Caco-2 (cell line): Measurements from ENCODE around the gene TAS2R40. TPM values are rescaled to one million over a fixed set of nuclear protein-coding genes. Genes with fewer than 3 reads are reported as not detected.
"Not testable (repeated sequence)": the region's sequence is repeated elsewhere in the genome, so short reads cannot be mapped to it uniquely, and the experiment has no call there.

Source experiments
- BruUV-seq: library from RNA; stranded (reverse); fragments of 400-500 nt; replicated peaks from 2 replicates; lab custom pipeline; 2021; lab: Mats Ljungman, UMichigan
- CTCF ChIA-PET: fragments of 300-600 bp; sonication (Branson Sonifier 250); formaldehyde crosslinking; loops from one replicate; lab custom pipeline; 2022; ENCODE audit warnings: antibody characterized with exemption; lab: Charles Lee
- POLR2A ChIA-PET: fragments of 300-600 bp; sonication (Branson Sonifier 250); formaldehyde crosslinking; loops from one replicate; lab custom pipeline; 2022; ENCODE audit warnings: antibody characterized with exemption; lab: Charles Lee
- DNase-seq, 2 experiments: peaks; one replicate each; pipeline versions ENCODE4 v3.0.0 to v3.0.0-alpha.2; 2020 to 2022
- H3K27me3 ChIP-seq: replicated peaks from 2 replicates; pipeline ENCODE4 v1.6.0; 2011; ENCODE audit warnings: low read length; ENCODE audit not compliant: control insufficient read depth, insufficient read depth
- H3K36me3 ChIP-seq: 2 replicates; pipeline ENCODE4 v1.5.1; 2011; ENCODE audit warnings: low read length; ENCODE audit not compliant: control insufficient read depth, insufficient read depth
- H3K4me1 ChIP-seq: fragments of 250-450 bp; sonication (Bioruptor Pico); 2 replicates; pipeline ENCODE4 v1.5.1; 2020; ENCODE audit warnings: mild to moderate bottlenecking
- H3K4me3 ChIP-seq: 2 replicates; pipeline ENCODE4 v1.5.1; 2011; ENCODE audit warnings: low read depth, mild to moderate bottlenecking, control low read depth, low read length
- H3K9me3 ChIP-seq: fragments of 250-450 bp; sonication (Bioruptor Pico); 2 replicates; pipeline ENCODE4 v1.5.1; 2020; ENCODE audit warnings: mild to moderate bottlenecking, moderate library complexity
- H3K27ac Mint-ChIP-seq: one replicate; pipeline ENCODE4 v1.8.0; 2022; ENCODE audit warnings: mixed read lengths; ENCODE audit not compliant: unreplicated experiment
- H3K27me3 Mint-ChIP-seq: one replicate; pipeline ENCODE4 v1.8.0; 2022; ENCODE audit warnings: mixed read lengths; ENCODE audit not compliant: insufficient read depth, unreplicated experiment
- H3K36me3 Mint-ChIP-seq: one replicate; pipeline ENCODE4 v1.8.0; 2022; ENCODE audit warnings: mild to moderate bottlenecking, mixed read lengths; ENCODE audit not compliant: insufficient read depth, unreplicated experiment
- H3K4me1 Mint-ChIP-seq: one replicate; pipeline ENCODE4 v1.8.0; 2022; ENCODE audit warnings: low read depth, mixed read lengths; ENCODE audit not compliant: unreplicated experiment
- H3K4me3 Mint-ChIP-seq: one replicate; pipeline ENCODE4 v1.8.0; 2022; ENCODE audit warnings: mild to moderate bottlenecking, moderate library complexity, mixed read lengths; ENCODE audit not compliant: unreplicated experiment
- H3K9me3 Mint-ChIP-seq: one replicate; pipeline ENCODE4 v1.8.0; 2022; ENCODE audit warnings: mixed read lengths; ENCODE audit not compliant: unreplicated experiment
- CTCF ChIP-seq, 2 experiments: fragments of 200-600 bp in 1 of 2; IDR thresholded peaks; 1 replicate in 1 of 2; 2 replicates in 1 of 2; pipeline versions ENCODE4 v1.5.1 to v1.8.0; 2011 to 2022; ENCODE audit warnings: antibody characterized with exemption in 1 of 2, control low read depth in 1 of 2, inconsistent platforms in 1 of 2, low read depth in 1 of 2, low read length in 1 of 2, mild to moderate bottlenecking in 1 of 2, moderate library complexity in 1 of 2; ENCODE audit not compliant: insufficient read depth in 1 of 2, severe bottlenecking in 1 of 2, unreplicated experiment in 1 of 2
- intact Hi-C: fragments of 100-400 bp; cut with micrococcal nuclease; formaldehyde crosslinking; loops from one replicate; pipeline ENCODE4 v1.10.0; 2022; ENCODE audit not compliant: unreplicated experiment
- total RNA-seq: library from RNA; stranded (reverse); gene quantifications from 2 replicates; pipeline ENCODE4 v1.2.3, GENCODE V29; 2022

Gene TAS2R40
- total RNA-seq, 1 experiment from 2014 or later: not detected

GRCh38 chr7:143203386-143203785 lies 18.5 kb upstream of the TAS2R40 start:
- Mint-ChIP-seq H3K27ac (no peak overlapping the region), H3K9me3 (peaks cover 6% of the 10 kb centered on the region), H3K27me3 (peaks cover 17% of the 10 kb centered on the region), H3K4me1 (no peaks in the 10 kb centered on the region), H3K36me3 (no peaks in the 10 kb centered on the region), H3K4me3 (no peak overlapping the region)
- BruUV-seq: no TSS peak
- no peak for DNase-seq
- ChIA-PET POLR2A (no interaction called here), CTCF (interaction anchor here (2.8 kb wide), 1 partner anchor 12 kb away, joined by 12 read pairs; no protein-coding TSS in a partner anchor)
- TF ChIP-seq CTCF (IDR thresholded peaks at IDR 0.05; ENCODE audit: insufficient read depth in 1 of 2, low read depth in 1 of 2, low read length in 1 of 2, severe bottlenecking in 1 of 2, unreplicated experiment in 1 of 2): no peak
- intact Hi-C loops: no loop called here
- Histone ChIP-seq H3K36me3 (no peaks in the 10 kb centered on the region), H3K4me3 (no peak overlapping the region), H3K4me1 (no peaks in the 10 kb centered on the region), H3K9me3 (peaks cover 5% of the 10 kb centered on the region; the same call in 1 of the 2 replicates), H3K27me3 (no peaks in the 10 kb centered on the region)

- no peaks in the 10 kb centered on the region for H3K36me3 Mint-ChIP-seq
- H3K27ac Mint-ChIP-seq: no peak overlapping the region
- H3K4me3 ChIP-seq: no peak overlapping the region
- no TSS peak for BruUV-seq
- DNase-seq: no peak
- H3K27me3 ChIP-seq: no peaks in the 10 kb centered on the region
- TF ChIP-seq CTCF (IDR thresholded peaks at IDR 0.05; ENCODE audit: insufficient read depth in 1 of 2, low read depth in 1 of 2, low read length in 1 of 2, severe bottlenecking in 1 of 2, unreplicated experiment in 1 of 2): no peak
- peaks cover 6% of the 10 kb centered on the region for H3K4me1 Mint-ChIP-seq
- H3K9me3 Mint-ChIP-seq: no peaks in the 10 kb centered on the region
- POLR2A ChIA-PET: no interaction called here
- CTCF ChIA-PET: no interaction called here
- intact Hi-C loops: no loop called here
- no peak overlapping the region for H3K4me3 Mint-ChIP-seq
- H3K27me3 Mint-ChIP-seq: peaks cover 18% of the 10 kb centered on the region
- H3K9me3 ChIP-seq: no peaks in the 10 kb centered on the region
- H3K4me1 ChIP-seq: no peaks in the 10 kb centered on the region
- H3K36me3 ChIP-seq: no peaks in the 10 kb centered on the region
Observed at GRCh38 chr7:143205560-143206293, 16.1 kb upstream of the TAS2R40 start.

GRCh38 chr7:143210541-143210940 lies 11.3 kb upstream of the TAS2R40 start:
- Histone ChIP-seq H3K4me3 (no peak overlapping the region), H3K4me1 (no peaks in the 10 kb centered on the region), H3K36me3 (no peaks in the 10 kb centered on the region), H3K9me3 (no peaks in the 10 kb centered on the region), H3K27me3 (no peaks in the 10 kb centered on the region)
- intact Hi-C loops: no loop called here
- Mint-ChIP-seq H3K27ac (no peak overlapping the region), H3K9me3 (no peaks in the 10 kb centered on the region), H3K4me3 (no peak overlapping the region), H3K36me3 (no peaks in the 10 kb centered on the region), H3K4me1 (peaks cover 6% of the 10 kb centered on the region), H3K27me3 (peaks cover 12% of the 10 kb centered on the region)
- TF ChIP-seq CTCF (IDR thresholded peaks at IDR 0.05; ENCODE audit: insufficient read depth in 1 of 2, low read depth in 1 of 2, low read length in 1 of 2, severe bottlenecking in 1 of 2, unreplicated experiment in 1 of 2): no peak
- no TSS peak for BruUV-seq
- ChIA-PET POLR2A (no interaction called here), CTCF (no interaction called here)
- DNase-seq: no peak

- H3K36me3 ChIP-seq, H3K9me3 ChIP-seq, H3K4me3 Mint-ChIP-seq, H3K9me3 Mint-ChIP-seq, H3K4me3 ChIP-seq, POLR2A ChIA-PET, H3K36me3 Mint-ChIP-seq, H3K27ac Mint-ChIP-seq, intact Hi-C loops, BruUV-seq, DNase-seq, H3K27me3 ChIP-seq, H3K4me1 ChIP-seq, H3K4me1 Mint-ChIP-seq: not testable (repeated sequence)
- CTCF ChIA-PET: interaction anchor here (2.0 kb wide), 1 partner anchor 206 kb away, joined by 167 read pairs; no protein-coding TSS in a partner anchor
- H3K27me3 Mint-ChIP-seq: peaks cover 10% of the 10 kb centered on the region
Observed at GRCh38 chr7:143213478-143213877, 8.4 kb upstream of the TAS2R40 start.
